HepG2 (cell line): ENCODE data around the gene HPDL. TPM values are rescaled to one million over a fixed set of nuclear protein-coding genes. Genes with fewer than 3 reads are reported as not detected.

ENCODE experiments used
- CENPX ChIP-seq: sonication (generic); formaldehyde crosslinking; IDR thresholded peaks from 2 replicates; pipeline ENCODE4 v1.9.0; 2021; ENCODE audit warnings: mild to moderate bottlenecking, missing genetic modification reagents, moderate library complexity
- ERF ChIP-seq: IDR thresholded peaks from 2 replicates; pipeline ENCODE4 v1.6.1; 2018; ENCODE audit warnings: missing biosample characterization, missing genetic modification reagents
- GATAD1 ChIP-seq: IDR thresholded peaks from 2 replicates; pipeline ENCODE4 v1.6.1; 2016; ENCODE audit warnings: missing genetic modification reagents, missing compliant biosample characterization
- GTF2F1 ChIP-seq: fragments of 150-350 bp; IDR thresholded peaks from 2 replicates; pipeline ENCODE4 v1.6.1; 2014; ENCODE audit warnings: low read length
- JUND ChIP-seq: sonication (generic); formaldehyde crosslinking; IDR thresholded peaks from 2 replicates; pipeline ENCODE4 v1.8.0; 2022; ENCODE audit warnings: mild to moderate bottlenecking, missing genetic modification reagents
- KLF13 ChIP-seq: sonication (generic); formaldehyde crosslinking; IDR thresholded peaks from 2 replicates; pipeline ENCODE4 v1.4.0; 2020; ENCODE audit warnings: mild to moderate bottlenecking, missing genetic modification reagents
- MIER3 ChIP-seq: IDR thresholded peaks from 2 replicates; pipeline ENCODE4 v1.6.1; 2016; ENCODE audit warnings: missing compliant biosample characterization, borderline replicate concordance
- NFIB ChIP-seq: sonication (generic); formaldehyde crosslinking; IDR thresholded peaks from 2 replicates; pipeline ENCODE4 v1.9.0; 2021; ENCODE audit warnings: missing genetic modification reagents, mild to moderate bottlenecking, borderline replicate concordance
- PRMT3 ChIP-seq: sonication (generic); formaldehyde crosslinking; IDR thresholded peaks from 2 replicates; pipeline ENCODE4 v1.8.1; 2022; ENCODE audit warnings: low read depth, mild to moderate bottlenecking, moderate library complexity, missing genetic modification reagents, borderline replicate concordance
- RELA ChIP-seq: sonication (generic); formaldehyde crosslinking; IDR thresholded peaks from 2 replicates; pipeline ENCODE4 v1.4.0; 2020; ENCODE audit warnings: missing genetic modification reagents
- SRSF4 ChIP-seq: fragments of 200-400 bp; formaldehyde crosslinking; IDR thresholded peaks from one replicate; pipeline ENCODE4 v1.6.1; 2018; ENCODE audit warnings: mild to moderate bottlenecking, low read depth, low read length, moderate library complexity; ENCODE audit not compliant: poor library complexity, severe bottlenecking
- ZNF260 ChIP-seq: sonication (generic); formaldehyde crosslinking; IDR thresholded peaks from 2 replicates; pipeline ENCODE4 v1.4.0; 2020; ENCODE audit warnings: missing genetic modification reagents, low read depth, mild to moderate bottlenecking, borderline replicate concordance
- ZNF550 ChIP-seq: sonication (generic); formaldehyde crosslinking; IDR thresholded peaks from 2 replicates; pipeline ENCODE4 v1.4.0; 2020; ENCODE audit warnings: mild to moderate bottlenecking, missing genetic modification reagents, borderline replicate concordance
- ZNF556 ChIP-seq: sonication (generic); formaldehyde crosslinking; IDR thresholded peaks from 2 replicates; pipeline ENCODE4 v1.4.0; 2020; ENCODE audit warnings: mild to moderate bottlenecking, missing genetic modification reagents, borderline replicate concordance
- ZNF574 ChIP-seq: sonication (generic); formaldehyde crosslinking; IDR thresholded peaks from 2 replicates; pipeline ENCODE4 v1.4.0; 2020; ENCODE audit warnings: missing genetic modification reagents
- ZNF713 ChIP-seq: sonication (generic); formaldehyde crosslinking; IDR thresholded peaks from 2 replicates; pipeline ENCODE4 v1.4.0; 2020; ENCODE audit warnings: mild to moderate bottlenecking, missing genetic modification reagents
- polyA plus RNA-seq, 8 experiments: library from polyadenylated mRNA; depleted of rRNA in 3 of 8; stranded (reverse) in 7 of 8; unstranded in 1 of 8; fragments of >200 nt; fragmentation: Illumina TruSeq in 4 of 8; extraction: Trizol in 4 of 8; gene quantifications; 2 replicates each; pipeline versions ENCODE4 v1.2.1 to v1.2.3, GENCODE V29; 2011 to 2016; ENCODE audit warnings: low read depth in 4 of 8, missing spikeins in 1 of 8, mixed read lengths in 1 of 8; ENCODE audit not compliant: insufficient read depth in 1 of 8
- total RNA-seq, 5 experiments: library from RNA; depleted of rRNA; stranded (reverse); fragments of >200 nt; fragmentation: Illumina TruSeq; extraction: Trizol; gene quantifications; 2 replicates each; pipeline ENCODE4 v1.2.3, GENCODE V29; 2016; ENCODE audit warnings: low read depth in 1 of 5
- TF ChIP-seq, protein P1 (sequence below): sonication (generic); formaldehyde crosslinking; IDR thresholded peaks from 2 replicates; pipeline ENCODE4 v1.5.1; 2020; ENCODE audit warnings: missing genetic modification reagents, mild to moderate bottlenecking, borderline replicate concordance
- TF ChIP-seq, protein P2 (sequence below): sonication (generic); formaldehyde crosslinking; IDR thresholded peaks from 2 replicates; pipeline ENCODE4 v1.4.0; 2020; ENCODE audit warnings: missing genetic modification reagents
- TF ChIP-seq, protein P3 (sequence below), 2 experiments: sonication (generic) in 1 of 2; formaldehyde crosslinking in 1 of 2; IDR thresholded peaks; 2 replicates each; pipeline versions ENCODE4 v1.4.0 to v1.6.1; 2016 to 2020; ENCODE audit warnings: borderline replicate concordance in 1 of 2, low read depth in 1 of 2, mild to moderate bottlenecking in 1 of 2, missing genetic modification reagents in 1 of 2

Gene HPDL
- total and polyA plus RNA-seq, 2 of the 13 experiments (the other 11 are each of a cell fraction or from before 2014, with no cell fraction given): not detected

- TF ChIP-seq, protein P1, sequence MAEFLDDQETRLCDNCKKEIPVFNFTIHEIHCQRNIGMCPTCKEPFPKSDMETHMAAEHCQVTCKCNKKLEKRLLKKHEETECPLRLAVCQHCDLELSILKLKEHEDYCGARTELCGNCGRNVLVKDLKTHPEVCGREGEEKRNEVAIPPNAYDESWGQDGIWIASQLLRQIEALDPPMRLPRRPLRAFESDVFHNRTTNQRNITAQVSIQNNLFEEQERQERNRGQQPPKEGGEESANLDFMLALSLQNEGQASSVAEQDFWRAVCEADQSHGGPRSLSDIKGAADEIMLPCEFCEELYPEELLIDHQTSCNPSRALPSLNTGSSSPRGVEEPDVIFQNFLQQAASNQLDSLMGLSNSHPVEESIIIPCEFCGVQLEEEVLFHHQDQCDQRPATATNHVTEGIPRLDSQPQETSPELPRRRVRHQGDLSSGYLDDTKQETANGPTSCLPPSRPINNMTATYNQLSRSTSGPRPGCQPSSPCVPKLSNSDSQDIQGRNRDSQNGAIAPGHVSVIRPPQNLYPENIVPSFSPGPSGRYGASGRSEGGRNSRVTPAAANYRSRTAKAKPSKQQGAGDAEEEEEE (CRISPR knock-in tag): no peak
- TF ChIP-seq, protein P2, sequence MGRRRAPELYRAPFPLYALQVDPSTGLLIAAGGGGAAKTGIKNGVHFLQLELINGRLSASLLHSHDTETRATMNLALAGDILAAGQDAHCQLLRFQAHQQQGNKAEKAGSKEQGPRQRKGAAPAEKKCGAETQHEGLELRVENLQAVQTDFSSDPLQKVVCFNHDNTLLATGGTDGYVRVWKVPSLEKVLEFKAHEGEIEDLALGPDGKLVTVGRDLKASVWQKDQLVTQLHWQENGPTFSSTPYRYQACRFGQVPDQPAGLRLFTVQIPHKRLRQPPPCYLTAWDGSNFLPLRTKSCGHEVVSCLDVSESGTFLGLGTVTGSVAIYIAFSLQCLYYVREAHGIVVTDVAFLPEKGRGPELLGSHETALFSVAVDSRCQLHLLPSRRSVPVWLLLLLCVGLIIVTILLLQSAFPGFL (CRISPR knock-in tag): no peak
- TF ChIP-seq CENPX (CRISPR knock-in tag) (no peak), ZNF574 (CRISPR knock-in tag) (peak; percentile 85), NFIB (CRISPR knock-in tag) (no peak), PRMT3 (0 out of 2 replicates have a peak, but pooled peaks have one; percentile 42), GATAD1 (CRISPR knock-in tag) (peak; percentile 82; the same call in 1 of the 2 replicates), ZNF713 (CRISPR knock-in tag) (peak; percentile 89), GTF2F1 (no peak), ZNF260 (CRISPR knock-in tag) (no peak), ERF (CRISPR knock-in tag) (peak; percentile 80), RELA (no peak), JUND (peak; percentile 60; the same call in 1 of the 2 replicates), KLF13 (CRISPR knock-in tag) (no peak), MIER3 (no peak), SRSF4 (no peak), ZNF550 (CRISPR knock-in tag) (no peak), ZNF556 (peak; percentile 79; the same call in 1 of the 2 replicates)
- TF ChIP-seq, protein P3, sequence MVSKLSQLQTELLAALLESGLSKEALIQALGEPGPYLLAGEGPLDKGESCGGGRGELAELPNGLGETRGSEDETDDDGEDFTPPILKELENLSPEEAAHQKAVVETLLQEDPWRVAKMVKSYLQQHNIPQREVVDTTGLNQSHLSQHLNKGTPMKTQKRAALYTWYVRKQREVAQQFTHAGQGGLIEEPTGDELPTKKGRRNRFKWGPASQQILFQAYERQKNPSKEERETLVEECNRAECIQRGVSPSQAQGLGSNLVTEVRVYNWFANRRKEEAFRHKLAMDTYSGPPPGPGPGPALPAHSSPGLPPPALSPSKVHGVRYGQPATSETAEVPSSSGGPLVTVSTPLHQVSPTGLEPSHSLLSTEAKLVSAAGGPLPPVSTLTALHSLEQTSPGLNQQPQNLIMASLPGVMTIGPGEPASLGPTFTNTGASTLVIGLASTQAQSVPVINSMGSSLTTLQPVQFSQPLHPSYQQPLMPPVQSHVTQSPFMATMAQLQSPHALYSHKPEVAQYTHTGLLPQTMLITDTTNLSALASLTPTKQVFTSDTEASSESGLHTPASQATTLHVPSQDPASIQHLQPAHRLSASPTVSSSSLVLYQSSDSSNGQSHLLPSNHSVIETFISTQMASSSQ (IDR thresholded peaks at IDR 0.05; ENCODE audit: low read depth): no peak
- TF ChIP-seq, protein P3 (CRISPR knock-in tag; IDR thresholded peaks at IDR 0.05; ENCODE audit: borderline replicate concordance): peak; percentile 64; the same call in 1 of the 2 replicates
Observed at GRCh38 chr1:45339789-45340558, 13.3 kb downstream of the HPDL start, which contains the start of the genes MUTYH and TOE1 (continued).
